HG02973 (cell line): ENCODE results near the gene MACF1.

Experiments
- ATAC-seq: cut with Tn5 transposase; IDR thresholded peaks from one replicate; pipeline ENCODE4 v1.9.1; 2021; ENCODE audit warnings: moderate library complexity; ENCODE audit not compliant: unreplicated experiment

The MACF1 gene

DNA sequence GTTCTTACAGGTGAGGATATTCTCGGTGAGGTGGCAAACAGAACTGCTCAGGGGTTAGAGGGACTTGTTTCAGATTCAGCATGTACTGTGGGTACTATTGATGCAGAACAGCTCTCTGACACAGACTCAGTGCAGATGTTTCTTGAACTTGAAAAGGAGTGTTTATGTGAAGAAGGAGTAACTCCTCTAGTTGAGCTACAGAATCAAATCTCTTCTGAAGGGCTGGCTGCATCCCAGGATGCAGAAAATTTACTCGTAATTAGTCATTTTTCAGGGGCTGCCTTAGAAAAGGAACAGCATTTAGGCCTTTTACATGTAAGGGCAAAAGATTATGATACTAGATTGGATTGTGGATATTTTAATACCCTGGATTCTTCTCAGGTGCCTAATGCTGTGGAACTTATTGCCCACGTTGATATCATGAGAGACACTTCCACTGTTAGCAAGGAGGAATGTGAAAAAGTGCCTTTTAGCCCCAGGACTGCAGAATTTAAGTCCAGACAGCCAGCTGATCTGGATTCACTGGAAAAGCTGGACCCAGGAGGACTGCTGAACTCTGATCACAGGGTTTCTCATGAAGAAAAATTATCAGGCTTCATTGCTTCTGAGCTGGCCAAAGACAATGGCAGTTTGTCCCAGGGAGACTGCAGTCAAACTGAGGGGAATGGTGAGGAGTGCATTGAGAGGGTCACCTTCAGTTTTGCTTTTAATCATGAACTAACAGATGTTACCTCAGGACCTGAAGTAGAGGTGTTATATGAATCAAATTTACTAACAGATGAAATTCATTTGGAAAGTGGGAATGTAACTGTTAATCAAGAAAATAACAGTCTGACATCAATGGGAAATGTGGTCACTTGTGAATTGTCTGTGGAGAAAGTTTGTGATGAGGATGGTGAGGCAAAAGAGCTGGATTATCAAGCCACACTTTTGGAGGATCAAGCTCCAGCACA lies 207.3 kb downstream of the MACF1 start:
- no peak for ATAC-seq

DNA sequence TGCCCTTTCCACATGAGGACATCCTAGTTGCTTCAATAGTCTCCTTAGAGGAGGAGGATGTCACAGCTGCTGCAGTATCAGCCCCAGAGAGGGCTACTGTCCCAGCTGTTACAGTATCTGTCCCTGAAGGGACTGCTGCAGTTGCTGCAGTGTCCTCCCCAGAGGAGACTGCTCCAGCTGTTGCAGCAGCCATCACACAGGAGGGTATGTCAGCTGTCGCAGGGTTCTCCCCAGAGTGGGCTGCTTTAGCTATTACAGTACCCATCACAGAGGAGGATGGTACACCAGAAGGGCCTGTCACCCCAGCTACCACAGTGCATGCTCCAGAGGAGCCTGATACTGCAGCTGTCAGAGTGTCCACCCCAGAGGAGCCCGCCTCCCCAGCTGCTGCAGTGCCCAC lies 208.4 kb downstream of the MACF1 start:
- no peak for ATAC-seq

DNA sequence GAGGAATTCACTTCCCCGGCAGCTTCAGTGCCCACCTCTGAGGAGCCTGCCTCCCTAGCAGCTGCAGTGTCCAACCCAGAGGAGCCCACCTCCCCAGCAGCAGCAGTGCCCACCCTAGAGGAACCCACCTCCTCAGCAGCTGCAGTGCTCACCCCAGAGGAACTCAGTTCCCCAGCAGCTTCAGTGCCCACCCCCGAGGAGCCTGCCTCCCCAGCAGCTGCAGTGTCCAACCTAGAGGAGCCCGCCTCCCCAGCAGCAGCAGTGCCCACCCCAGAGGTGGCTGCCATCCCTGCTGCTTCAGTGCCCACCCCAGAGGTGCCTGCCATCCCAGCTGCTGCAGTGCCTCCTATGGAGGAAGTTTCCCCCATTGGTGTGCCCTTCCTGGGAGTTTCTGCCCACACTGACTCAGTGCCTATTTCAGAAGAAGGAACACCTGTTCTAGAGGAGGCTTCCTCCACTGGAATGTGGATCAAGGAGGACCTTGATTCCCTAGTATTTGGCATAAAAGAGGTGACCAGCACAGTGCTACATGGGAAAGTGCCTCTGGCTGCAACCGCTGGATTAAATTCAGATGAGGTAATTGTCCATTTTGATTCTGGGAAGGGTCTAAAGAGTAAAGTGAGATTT lies 209.5 kb downstream of the MACF1 start:
- no peak for ATAC-seq

DNA sequence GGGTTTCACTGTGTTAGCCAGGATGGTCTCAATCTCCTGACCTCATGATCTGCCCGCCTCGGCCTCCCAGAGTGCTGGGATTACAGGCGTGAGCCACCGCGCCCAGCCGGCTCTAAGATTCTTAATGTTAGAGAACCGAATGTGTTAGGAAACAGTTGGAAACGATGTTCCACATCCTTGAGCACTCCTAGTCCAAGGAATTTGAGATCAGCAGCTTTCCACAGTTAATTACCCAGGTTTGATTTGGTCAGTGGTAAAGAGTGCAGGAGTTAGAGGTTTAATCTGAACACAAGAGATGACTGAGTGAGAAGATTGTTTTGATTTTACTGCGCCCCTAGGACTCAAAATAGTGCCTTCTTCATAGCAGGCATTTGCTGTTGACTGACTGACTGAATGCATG lies 211.1 kb downstream of the MACF1 start:
- ATAC-seq = no peak

DNA sequence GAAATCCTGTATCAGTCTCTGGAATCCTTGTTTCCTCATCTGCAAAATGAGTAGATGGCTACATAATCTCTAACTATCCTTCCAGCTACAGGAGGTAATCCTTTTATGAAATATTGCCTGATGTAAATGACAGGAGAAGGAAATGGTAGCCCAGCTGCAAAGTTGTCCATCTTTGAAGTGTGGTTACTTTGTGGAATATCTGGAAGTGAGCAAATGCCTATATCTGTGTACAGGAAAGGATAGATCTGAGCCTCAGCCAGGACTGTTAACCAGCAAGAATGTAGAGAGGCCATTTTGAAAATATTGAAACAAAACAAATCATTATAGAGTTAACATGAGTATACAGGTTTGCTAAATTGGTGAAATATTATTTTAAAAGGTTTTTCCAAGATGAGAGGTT lies 212.1 kb downstream of the MACF1 start:
- no peak for ATAC-seq

DNA sequence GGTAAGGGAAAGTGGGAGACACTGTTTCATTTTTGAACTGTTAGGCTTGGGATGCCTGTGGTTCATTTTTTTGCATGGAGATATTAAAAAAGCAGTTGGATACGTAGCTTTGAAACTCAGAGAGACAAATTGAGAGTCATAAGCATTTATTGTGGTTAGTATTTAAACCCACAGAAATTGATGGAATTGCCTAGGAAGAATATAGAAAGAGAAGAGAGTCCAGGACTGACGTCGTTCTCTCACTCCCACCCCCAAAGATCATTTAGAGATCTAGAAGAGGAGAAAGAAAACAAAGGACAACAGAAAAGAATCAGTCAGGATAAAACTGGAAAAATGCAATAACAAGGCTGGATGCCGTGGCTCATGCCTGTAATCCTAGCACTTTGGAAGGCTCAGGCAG lies 213.7 kb downstream of the MACF1 start:
- no peak for ATAC-seq

DNA sequence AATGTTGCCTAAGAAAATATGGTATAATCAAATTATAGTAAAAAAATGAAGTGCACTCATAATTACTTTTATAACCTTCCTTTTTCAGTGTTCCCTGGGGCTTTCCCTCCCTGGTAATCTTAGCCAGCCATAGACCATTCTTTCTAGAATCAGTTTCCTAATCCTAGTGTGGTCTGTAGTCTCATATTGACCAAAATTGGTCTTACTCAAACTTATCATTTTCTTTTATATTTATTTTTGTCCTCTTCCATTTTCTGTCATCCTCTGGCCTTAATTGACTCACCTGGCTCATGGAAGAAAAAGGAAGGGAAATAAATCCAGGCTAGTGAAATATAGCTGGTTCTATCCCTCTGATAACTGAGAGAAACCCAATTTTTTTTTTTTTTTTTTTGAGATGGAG lies 216.0 kb downstream of the MACF1 start:
- ATAC-seq = no peak

DNA sequence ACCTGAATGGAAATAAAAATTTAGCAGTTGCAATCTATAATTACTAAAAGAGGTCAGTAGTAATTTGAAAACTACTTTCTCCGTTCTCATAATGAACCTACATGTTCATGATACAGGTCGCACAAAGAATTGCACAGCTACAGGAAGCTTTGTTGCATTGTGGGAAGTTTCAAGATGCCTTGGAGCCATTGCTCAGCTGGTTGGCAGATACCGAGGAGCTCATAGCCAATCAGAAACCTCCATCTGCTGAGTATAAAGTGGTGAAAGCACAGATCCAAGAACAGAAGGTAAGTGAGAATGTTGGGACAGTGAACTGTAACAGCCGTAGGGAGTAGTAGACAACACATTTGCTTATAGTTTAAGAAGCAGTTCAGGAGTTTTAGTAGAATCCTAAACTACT lies 218.1 kb downstream of the MACF1 start:
- no peak for ATAC-seq

DNA sequence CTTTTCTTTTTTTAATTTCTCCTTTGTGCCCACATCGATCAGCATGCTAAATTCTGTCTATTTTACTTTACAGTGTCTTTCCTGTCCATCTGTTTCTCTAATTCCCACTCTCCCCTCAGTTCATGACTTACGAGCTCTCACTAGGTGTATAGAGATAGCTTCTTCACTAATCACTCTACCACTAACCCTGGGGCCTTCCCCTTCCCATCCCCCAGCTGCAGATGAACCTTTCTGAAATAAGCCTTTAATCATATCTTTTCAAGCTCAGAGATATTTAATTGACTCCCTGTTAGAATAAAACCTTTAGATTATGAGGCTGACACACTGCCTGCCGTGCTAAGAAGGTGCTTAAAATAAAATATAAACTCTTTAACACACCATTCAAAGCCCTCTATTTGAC lies 220.7 kb downstream of the MACF1 start:
- ATAC-seq = no peak

DNA sequence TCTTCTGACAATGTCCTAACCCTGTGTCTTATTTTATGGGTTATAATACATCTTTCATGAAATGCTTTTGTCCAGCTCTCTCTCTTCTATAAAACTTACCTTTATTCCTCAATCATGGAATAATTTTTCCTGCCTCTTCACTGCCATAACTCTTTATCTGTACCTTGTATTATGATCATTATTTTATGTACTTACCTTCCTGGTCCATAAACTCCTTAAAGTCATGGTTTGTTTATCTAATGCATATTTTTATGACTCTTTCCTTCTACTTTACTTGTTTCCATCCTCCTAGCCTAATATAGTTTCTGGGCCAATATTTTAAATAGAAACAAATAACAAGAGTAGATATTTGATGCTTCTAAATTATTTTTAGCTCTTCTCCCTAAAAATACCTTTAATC lies 221.1 kb downstream of the MACF1 start:
- no peak for ATAC-seq

DNA sequence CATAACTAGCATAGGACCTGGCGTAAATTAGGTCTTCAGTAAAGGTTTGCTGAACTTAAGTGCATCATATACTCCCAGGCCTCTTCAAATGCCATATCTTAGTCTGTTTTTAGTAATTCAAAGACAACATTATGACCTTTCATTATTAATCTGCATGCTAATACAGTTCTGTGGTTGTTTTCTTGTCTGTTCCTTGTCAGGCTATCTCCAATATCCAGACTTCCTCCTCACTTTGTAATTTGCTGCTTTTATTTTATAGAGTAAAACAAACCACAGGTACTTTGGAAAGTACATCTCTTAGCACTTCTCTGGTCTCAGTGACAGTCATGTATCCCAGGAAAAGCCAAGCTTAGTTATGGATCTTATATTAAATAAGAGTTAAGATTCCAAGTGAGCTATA lies 221.9 kb downstream of the MACF1 start:
- no peak for ATAC-seq

DNA sequence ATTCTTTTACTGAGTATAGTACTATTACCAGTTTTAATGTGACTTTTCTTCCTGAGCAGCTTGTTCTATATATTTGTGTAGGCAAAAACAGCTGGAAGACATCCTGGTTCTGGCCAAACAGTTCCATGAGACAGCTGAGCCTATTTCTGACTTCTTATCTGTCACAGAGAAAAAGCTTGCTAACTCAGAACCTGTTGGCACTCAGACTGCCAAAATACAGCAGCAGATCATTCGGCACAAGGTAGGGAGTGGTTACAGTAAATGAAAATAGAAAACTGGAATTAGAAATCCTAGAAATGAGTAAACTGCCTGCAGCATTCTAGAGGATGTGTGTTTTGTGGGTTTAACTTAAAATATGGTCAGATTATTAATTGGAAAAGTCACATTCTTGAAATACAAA lies 222.9 kb downstream of the MACF1 start:
- ATAC-seq = no peak

DNA sequence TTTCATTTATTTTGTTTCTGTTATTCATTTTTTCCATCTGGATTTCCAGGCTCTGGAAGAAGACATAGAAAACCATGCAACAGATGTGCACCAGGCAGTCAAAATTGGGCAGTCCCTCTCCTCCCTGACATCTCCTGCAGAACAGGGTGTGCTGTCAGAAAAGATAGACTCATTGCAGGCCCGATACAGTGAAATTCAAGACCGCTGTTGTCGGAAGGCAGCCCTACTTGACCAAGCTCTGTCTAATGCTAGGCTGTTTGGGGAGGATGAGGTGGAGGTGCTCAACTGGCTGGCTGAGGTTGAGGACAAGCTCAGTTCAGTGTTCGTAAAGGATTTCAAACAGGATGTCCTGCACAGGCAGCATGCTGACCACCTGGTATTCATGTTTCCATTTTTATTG lies 223.4 kb downstream of the MACF1 start:
- ATAC-seq = no peak

DNA sequence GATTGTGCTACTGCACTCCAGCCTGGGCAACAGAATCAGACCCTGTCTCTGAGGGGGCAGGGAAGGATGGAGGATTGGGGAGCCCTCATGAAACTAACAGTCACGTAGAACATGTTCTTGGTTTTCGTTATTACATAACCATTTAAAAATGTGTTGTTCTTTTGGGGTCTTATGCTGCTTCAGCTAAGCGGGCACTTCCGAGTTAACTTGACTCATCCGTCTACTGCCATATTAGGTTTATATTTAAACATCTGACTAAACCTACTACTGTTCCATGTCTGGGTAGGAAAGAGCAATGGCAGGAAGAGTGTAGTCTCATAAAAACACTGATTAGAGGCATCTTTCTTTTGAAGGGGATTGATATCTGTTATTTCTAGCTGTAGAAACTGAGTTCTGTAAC lies 227.4 kb downstream of the MACF1 start:
- no peak for ATAC-seq

DNA sequence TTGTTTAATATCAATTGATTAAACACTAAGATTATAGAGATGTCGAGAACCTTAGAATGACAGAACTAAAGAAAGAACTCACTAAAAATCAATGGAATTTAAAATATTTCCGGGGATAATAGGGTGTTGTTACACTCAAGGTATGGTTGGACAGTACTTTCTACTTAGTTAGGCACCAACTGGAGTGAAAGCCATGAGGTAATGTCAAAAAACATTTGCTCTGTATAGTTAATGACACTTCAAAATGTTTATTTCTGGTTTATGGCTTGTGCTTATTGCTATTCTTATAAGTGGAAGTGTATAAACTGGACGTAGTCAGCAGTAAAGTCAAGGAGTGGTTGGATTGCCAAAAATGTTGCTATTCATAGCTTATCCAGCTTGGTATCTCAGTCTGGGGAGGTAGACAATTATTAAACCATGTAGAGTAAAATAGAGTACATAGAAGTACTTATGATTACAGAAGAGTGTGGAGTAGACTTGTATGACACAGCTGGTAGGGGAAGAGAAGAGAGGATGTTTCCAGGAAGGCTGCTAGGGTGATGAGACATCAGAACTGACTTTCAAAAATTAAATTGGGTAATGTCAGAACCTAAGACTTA lies 230.4 kb downstream of the MACF1 start:
- ATAC-seq = no peak

DNA sequence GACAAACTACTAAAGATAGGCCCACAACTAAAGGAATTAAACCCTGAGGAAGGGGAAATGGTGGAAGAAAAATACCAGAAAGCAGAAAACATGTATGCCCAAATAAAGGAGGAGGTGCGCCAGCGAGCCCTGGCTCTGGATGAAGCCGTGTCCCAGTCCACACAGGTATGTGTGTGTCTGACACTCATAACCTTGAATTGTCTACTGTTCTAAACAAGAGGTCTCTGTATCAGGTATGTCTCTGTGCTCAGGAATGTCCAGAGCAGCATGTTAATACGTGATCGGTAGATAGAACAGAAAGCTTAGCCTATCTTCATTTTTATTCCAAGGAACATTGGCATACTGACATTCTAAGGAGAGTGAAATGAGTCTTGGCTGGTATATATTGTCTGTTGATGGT lies 231.1 kb downstream of the MACF1 start:
- ATAC-seq = no peak

DNA sequence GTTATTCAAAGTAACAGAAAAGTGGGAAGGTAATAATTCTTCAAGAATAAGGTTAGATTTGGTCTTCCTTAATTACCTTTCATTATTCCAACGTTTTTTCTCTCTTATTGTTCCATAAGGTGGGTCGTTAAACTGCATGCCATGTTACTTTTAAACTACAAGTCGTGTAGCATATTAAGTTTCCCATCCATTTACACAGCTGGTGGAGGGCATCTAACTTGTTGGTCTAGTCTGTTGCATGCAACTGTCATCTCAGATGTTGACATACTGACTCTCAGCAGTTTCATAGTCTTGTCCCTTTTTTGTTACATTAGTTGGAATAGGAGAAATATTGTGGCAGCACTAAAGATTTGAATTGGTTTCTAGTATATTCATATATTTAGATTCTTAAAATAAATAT lies 232.3 kb downstream of the MACF1 start:
- ATAC-seq = no peak

DNA sequence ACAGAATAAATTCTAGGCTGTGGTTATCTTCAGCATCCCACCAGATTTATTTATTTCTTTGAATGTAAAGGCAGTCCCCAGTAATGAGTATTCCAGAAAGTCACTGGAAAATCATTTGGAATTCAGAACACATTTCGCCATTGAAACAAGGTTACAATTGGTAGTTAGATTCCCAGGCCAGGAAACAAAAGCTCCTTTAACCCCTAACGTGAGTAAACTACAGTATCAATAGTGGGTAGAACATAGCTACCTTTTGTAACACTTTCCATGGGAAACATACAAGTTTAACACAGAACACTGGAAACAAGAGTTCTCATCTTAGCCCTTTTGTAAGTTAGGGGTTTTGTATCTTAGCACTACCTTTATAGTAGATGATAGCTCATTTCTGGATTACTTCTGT lies 233.5 kb downstream of the MACF1 start:
- ATAC-seq = no peak

DNA sequence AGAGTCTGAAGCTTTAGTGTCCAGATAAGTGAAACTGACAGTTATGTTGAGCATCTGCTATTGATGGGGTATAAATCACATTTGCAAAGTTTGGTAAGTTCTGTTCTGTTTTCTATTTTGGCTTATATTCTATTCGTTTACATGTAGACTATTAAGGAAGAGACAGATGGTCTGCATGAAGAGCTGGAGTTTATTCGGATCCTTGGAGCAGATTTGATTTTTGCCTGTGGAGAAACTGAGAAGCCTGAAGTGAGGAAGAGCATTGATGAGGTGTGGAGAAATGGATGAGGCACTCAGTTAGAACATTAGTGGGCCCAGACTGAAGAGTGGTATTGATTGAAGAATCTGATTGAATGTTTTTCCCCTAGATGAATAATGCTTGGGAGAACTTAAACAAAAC lies 236.4 kb downstream of the MACF1 start:
- no peak for ATAC-seq

DNA sequence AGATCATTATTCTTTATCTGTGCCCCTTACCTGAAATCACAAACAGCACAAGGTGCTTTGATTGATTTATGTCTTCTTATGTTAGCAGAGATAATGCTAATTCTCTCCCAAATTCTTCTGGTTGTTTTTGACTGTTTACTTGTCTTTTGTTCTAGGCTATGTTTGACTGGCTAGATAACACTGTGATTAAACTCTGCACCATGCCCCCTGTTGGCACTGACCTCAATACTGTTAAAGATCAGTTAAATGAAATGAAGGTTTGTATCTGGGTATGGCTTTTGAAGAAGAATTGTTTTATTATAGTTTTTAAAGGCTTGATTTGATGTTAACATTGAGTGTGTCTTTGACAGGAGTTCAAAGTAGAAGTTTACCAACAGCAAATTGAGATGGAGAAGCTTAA lies 237.3 kb downstream of the MACF1 start:
- ATAC-seq = no peak

DNA sequence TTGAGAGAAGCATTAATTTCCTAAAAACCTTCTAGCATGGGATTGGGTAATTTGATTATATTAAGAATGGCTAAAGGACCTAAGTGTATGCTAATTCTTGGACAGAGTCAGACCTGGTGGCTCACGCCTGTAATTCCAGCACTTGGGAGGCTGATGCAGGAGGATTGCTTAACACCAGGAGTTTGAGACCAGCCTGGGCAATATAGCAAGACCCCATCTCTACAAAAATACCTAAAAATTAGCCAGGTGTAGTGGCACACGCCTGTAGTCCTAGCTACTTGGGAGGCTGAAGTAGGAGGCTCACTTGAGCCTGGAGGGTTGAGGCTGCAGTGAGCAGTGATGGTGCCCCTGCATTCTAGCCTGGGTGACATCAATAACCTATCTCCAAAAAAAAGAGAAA lies 241.1 kb downstream of the MACF1 start:
- ATAC-seq = no peak

DNA sequence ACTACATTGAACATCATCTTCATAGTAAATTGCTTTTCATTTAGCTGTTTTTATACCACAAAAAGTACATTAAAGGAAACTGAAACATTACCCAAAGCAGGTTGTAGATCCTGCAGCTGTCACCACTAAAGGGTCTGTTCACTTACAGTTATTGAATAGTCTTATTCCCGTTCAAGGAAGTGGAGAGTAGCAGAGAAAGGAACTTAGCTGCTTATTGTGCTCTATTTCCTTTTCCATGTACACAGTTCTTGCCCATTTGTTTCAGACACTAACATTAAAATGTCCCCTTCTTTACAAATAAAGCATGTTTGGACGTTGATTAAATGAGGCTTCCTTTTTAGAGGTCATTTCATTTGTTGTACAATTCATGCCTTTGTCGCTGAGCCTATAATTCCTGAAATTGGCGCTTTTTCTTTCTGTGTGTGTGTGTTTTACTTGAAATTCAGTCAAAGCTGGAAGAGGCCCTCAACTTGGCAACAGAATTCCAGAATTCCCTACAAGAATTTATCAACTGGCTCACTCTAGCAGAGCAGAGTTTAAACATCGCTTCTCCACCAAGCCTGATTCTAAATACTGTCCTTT lies 242.6 kb downstream of the MACF1 start:
- ATAC-seq = no peak
